ENCODE measurements around the gene RABGAP1L.
"Not testable (repeated sequence)": the region's sequence is repeated elsewhere in the genome, so short reads cannot be mapped to it uniquely, and the experiment has no call there.

RABGAP1L gene

GRCh38 chr1:175019524-175019923 is 860.2 kb downstream of the RABGAP1L start:
- Histone ChIP-seq H3K4me1 (ENCODE audit: insufficient read depth, low read length) (peaks cover 20% of the 10 kb centered on the region), H3K27me3 (ENCODE audit: insufficient read depth, low read length) (no peaks in the 10 kb centered on the region), H3K9me3 (ENCODE audit: low read length) (no peaks in the 10 kb centered on the region), H3K36me3 (ENCODE audit: insufficient read depth, low read length) (peaks cover 36% of the 10 kb centered on the region), H3K4me3 (ENCODE audit: low read length) (no peak overlapping the region), H2AFZ (ENCODE audit: low read depth, low read length) (no peak overlapping the region)

GRCh38 chr1:175023043-175023921 is 864.0 kb downstream of the RABGAP1L start, which contains the start of gene MRPS14:
Gene MRPS14, minus strand, starts transcription at chr1:175023425. Its CDS starts 17 bp downstream, at chr1:175023408.
- H3K4me1 ChIP-seq (ENCODE audit: insufficient read depth, low read length): peaks cover 20% of the 10 kb centered on the region
- H3K9me3 ChIP-seq (ENCODE audit: low read length): no peaks in the 10 kb centered on the region
- H2AFZ ChIP-seq (ENCODE audit: low read depth, low read length): peak within 1 kb of the TSS; percentile 71
- peaks cover 6% of the 10 kb centered on the region for H3K36me3 ChIP-seq (ENCODE audit: insufficient read depth, low read length)
- no peaks in the 10 kb centered on the region for H3K27me3 ChIP-seq (ENCODE audit: insufficient read depth, low read length)
- peak within 1 kb of the TSS; percentile 89 for H3K4me3 ChIP-seq (ENCODE audit: low read length)

GRCh38 chr1:175023922-175024242 is 864.6 kb downstream of the RABGAP1L start:
- not testable (repeated sequence) for H3K36me3 ChIP-seq (ENCODE audit: insufficient read depth, low read length); H3K9me3 ChIP-seq (ENCODE audit: low read length); H3K27me3 ChIP-seq (ENCODE audit: insufficient read depth, low read length)
- Histone ChIP-seq H3K4me1 (ENCODE audit: insufficient read depth, low read length) (peaks cover 20% of the 10 kb centered on the region), H2AFZ (ENCODE audit: low read depth, low read length) (peak overlapping the region; percentile 71), H3K4me3 (ENCODE audit: low read length) (peak overlapping the region; percentile 89)

- H3K27me3 ChIP-seq (ENCODE audit: insufficient read depth, low read length): no peaks in the 10 kb centered on the region
- H3K4me1 ChIP-seq (ENCODE audit: insufficient read depth, low read length): peaks cover 18% of the 10 kb centered on the region
- no peaks in the 10 kb centered on the region for H3K9me3 ChIP-seq (ENCODE audit: low read length)
Measured at GRCh38 chr1:175024773-175025172, 865.5 kb downstream of the RABGAP1L start.

GRCh38 chr1:175033953-175034352 is 874.6 kb downstream of the RABGAP1L start:
- H2AFZ ChIP-seq (ENCODE audit: low read depth, low read length): no peak overlapping the region
- no peaks in the 10 kb centered on the region for H3K36me3 ChIP-seq (ENCODE audit: insufficient read depth, low read length)
- no peaks in the 10 kb centered on the region for H3K27me3 ChIP-seq (ENCODE audit: insufficient read depth, low read length)
- H3K9me3 ChIP-seq (ENCODE audit: low read length): no peaks in the 10 kb centered on the region
- H3K4me1 ChIP-seq (ENCODE audit: insufficient read depth, low read length): peaks cover 15% of the 10 kb centered on the region
- no peak overlapping the region for H3K4me3 ChIP-seq (ENCODE audit: low read length)

More at GRCh38 chr1:175024773-175025172, 865.5 kb downstream of the RABGAP1L start:
- no peak overlapping the region for H2AFZ ChIP-seq (ENCODE audit: low read depth, low read length)
- H3K36me3 ChIP-seq (ENCODE audit: insufficient read depth, low read length): no peaks in the 10 kb centered on the region
- H3K4me3 ChIP-seq (ENCODE audit: low read length): no peak overlapping the region

- Histone ChIP-seq H3K4me1 (ENCODE audit: insufficient read depth, low read length) (peaks cover 15% of the 10 kb centered on the region), H3K36me3 (ENCODE audit: insufficient read depth, low read length) (no peaks in the 10 kb centered on the region), H3K27me3 (ENCODE audit: insufficient read depth, low read length) (no peaks in the 10 kb centered on the region), H3K4me3 (ENCODE audit: low read length) (no peak overlapping the region), H3K9me3 (ENCODE audit: low read length) (no peaks in the 10 kb centered on the region), H2AFZ (ENCODE audit: low read depth, low read length) (no peak overlapping the region)
Measured at GRCh38 chr1:175034775-175035174, 875.5 kb downstream of the RABGAP1L start.

- H3K9me3 ChIP-seq (ENCODE audit: low read length): no peaks in the 10 kb centered on the region
- no peak overlapping the region for H2AFZ ChIP-seq (ENCODE audit: low read depth, low read length)
- H3K4me3 ChIP-seq (ENCODE audit: low read length): no peak overlapping the region
- no peaks in the 10 kb centered on the region for H3K27me3 ChIP-seq (ENCODE audit: insufficient read depth, low read length)
- no peaks in the 10 kb centered on the region for H3K36me3 ChIP-seq (ENCODE audit: insufficient read depth, low read length)
- H3K4me1 ChIP-seq (ENCODE audit: insufficient read depth, low read length): peaks cover 11% of the 10 kb centered on the region
Measured at GRCh38 chr1:175035865-175036264, 876.5 kb downstream of the RABGAP1L start.

GRCh38 chr1:175036476-175036875 is 877.2 kb downstream of the RABGAP1L start:
- Histone ChIP-seq H3K9me3 (ENCODE audit: low read length) (no peaks in the 10 kb centered on the region), H3K4me3 (ENCODE audit: low read length) (no peak overlapping the region), H3K27me3 (ENCODE audit: insufficient read depth, low read length) (no peaks in the 10 kb centered on the region), H2AFZ (ENCODE audit: low read depth, low read length) (no peak overlapping the region), H3K4me1 (ENCODE audit: insufficient read depth, low read length) (peaks cover 11% of the 10 kb centered on the region), H3K36me3 (ENCODE audit: insufficient read depth, low read length) (no peaks in the 10 kb centered on the region)

GRCh38 chr1:175037416-175037815 is 878.1 kb downstream of the RABGAP1L start:
- Histone ChIP-seq H2AFZ (ENCODE audit: low read depth, low read length) (no peak overlapping the region), H3K4me1 (ENCODE audit: insufficient read depth, low read length) (peaks cover 11% of the 10 kb centered on the region), H3K9me3 (ENCODE audit: low read length) (no peaks in the 10 kb centered on the region), H3K27me3 (ENCODE audit: insufficient read depth, low read length) (no peaks in the 10 kb centered on the region), H3K4me3 (ENCODE audit: low read length) (no peak overlapping the region), H3K36me3 (ENCODE audit: insufficient read depth, low read length) (no peaks in the 10 kb centered on the region)

GRCh38 chr1:175040324-175040879 is 881.1 kb downstream of the RABGAP1L start:
- H3K27me3 ChIP-seq (ENCODE audit: insufficient read depth, low read length): no peaks in the 10 kb centered on the region
- H3K9me3 ChIP-seq (ENCODE audit: low read length): no peaks in the 10 kb centered on the region
- no peaks in the 10 kb centered on the region for H3K36me3 ChIP-seq (ENCODE audit: insufficient read depth, low read length)
- no peak overlapping the region for H3K4me3 ChIP-seq (ENCODE audit: low read length)
- H2AFZ ChIP-seq (ENCODE audit: low read depth, low read length): no peak overlapping the region
- H3K4me1 ChIP-seq (ENCODE audit: insufficient read depth, low read length): peaks cover 23% of the 10 kb centered on the region

- no peaks in the 10 kb centered on the region for H3K27me3 ChIP-seq (ENCODE audit: insufficient read depth, low read length)
- peaks cover 18% of the 10 kb centered on the region for H3K4me1 ChIP-seq (ENCODE audit: insufficient read depth, low read length)
- no peak overlapping the region for H3K4me3 ChIP-seq (ENCODE audit: low read length)
- no peak overlapping the region for H2AFZ ChIP-seq (ENCODE audit: low read depth, low read length)
- no peaks in the 10 kb centered on the region for H3K36me3 ChIP-seq (ENCODE audit: insufficient read depth, low read length)
- no peaks in the 10 kb centered on the region for H3K9me3 ChIP-seq (ENCODE audit: low read length)
Measured at GRCh38 chr1:175042650-175043049, 883.3 kb downstream of the RABGAP1L start.

GRCh38 chr1:175043824-175044223 is 884.5 kb downstream of the RABGAP1L start:
- no peaks in the 10 kb centered on the region for H3K27me3 ChIP-seq (ENCODE audit: insufficient read depth, low read length)
- no peak overlapping the region for H3K4me3 ChIP-seq (ENCODE audit: low read length)
- no peak overlapping the region for H2AFZ ChIP-seq (ENCODE audit: low read depth, low read length)

GRCh38 chr1:175044591-175044990 is 885.3 kb downstream of the RABGAP1L start:
- peaks cover 18% of the 10 kb centered on the region for H3K4me1 ChIP-seq (ENCODE audit: insufficient read depth, low read length)
- not testable (repeated sequence) for H3K9me3 ChIP-seq (ENCODE audit: low read length); H3K27me3 ChIP-seq (ENCODE audit: insufficient read depth, low read length); H3K4me3 ChIP-seq (ENCODE audit: low read length); H2AFZ ChIP-seq (ENCODE audit: low read depth, low read length); H3K36me3 ChIP-seq (ENCODE audit: insufficient read depth, low read length)

More at GRCh38 chr1:175043824-175044223, 884.5 kb downstream of the RABGAP1L start:
- no peaks in the 10 kb centered on the region for H3K9me3 ChIP-seq (ENCODE audit: low read length)
- peaks cover 18% of the 10 kb centered on the region for H3K4me1 ChIP-seq (ENCODE audit: insufficient read depth, low read length)
- no peaks in the 10 kb centered on the region for H3K36me3 ChIP-seq (ENCODE audit: insufficient read depth, low read length)

Measured in neuron (in vitro differentiated cells).